WI38 (cell line): Measurements from ENCODE around the gene FGF9.

ENCODE experiments used
- H3K4me3 ChIP-seq: 2 replicates; pipeline ENCODE4 v1.5.1; 2011; ENCODE audit warnings: low read depth, mild to moderate bottlenecking, control low read depth, low read length
- CTCF ChIP-seq: IDR thresholded peaks from 2 replicates; pipeline ENCODE4 v1.5.1; 2012; ENCODE audit warnings: low read depth, mild to moderate bottlenecking, control low read depth, low read length

The FGF9 gene

GRCh38 chr13:21684576-21684975, 13.7 kb downstream of the FGF9 start:
- no peak overlapping the region for H3K4me3 ChIP-seq
- no peak for TF ChIP-seq CTCF

- TF ChIP-seq CTCF: no peak
- no peak overlapping the region for H3K4me3 ChIP-seq
These were observed 14.7 kb downstream of the FGF9 start for GRCh38 chr13:21685485-21686064.

- TF ChIP-seq CTCF: no peak
- no peak overlapping the region for H3K4me3 ChIP-seq
These were observed 16.0 kb downstream of the FGF9 start for GRCh38 chr13:21686751-21687391.

- no peak overlapping the region for H3K4me3 ChIP-seq
- no peak for TF ChIP-seq CTCF
These were observed 17.2 kb downstream of the FGF9 start for GRCh38 chr13:21688056-21688455.

GRCh38 chr13:21689097-21689496, 18.2 kb downstream of the FGF9 start:
- no peak overlapping the region for H3K4me3 ChIP-seq
- no peak for TF ChIP-seq CTCF

- H3K4me3 ChIP-seq: no peak overlapping the region
- TF ChIP-seq CTCF: no peak
These were observed 20.1 kb downstream of the FGF9 start for GRCh38 chr13:21690955-21691354.

- TF ChIP-seq CTCF: no peak
- no peak overlapping the region for H3K4me3 ChIP-seq
These were observed 20.6 kb downstream of the FGF9 start for GRCh38 chr13:21691500-21691899.
